IPS-15b (cell line): ENCODE measurements around the gene AP1G2.

Experiments
- H3K27me3 ChIP-seq: one replicate; pipeline ENCODE4 v1.6.1; 2013; ENCODE audit warnings: low read length; ENCODE audit not compliant: control insufficient read depth, insufficient read depth
- H3K36me3 ChIP-seq: one replicate; pipeline ENCODE4 v1.6.1; 2013; ENCODE audit warnings: low read length; ENCODE audit not compliant: control insufficient read depth, insufficient read depth
- H3K4me1 ChIP-seq: one replicate; pipeline ENCODE4 v1.6.1; 2013; ENCODE audit warnings: mild to moderate bottlenecking, low read length; ENCODE audit not compliant: control insufficient read depth, insufficient read depth
- H3K4me3 ChIP-seq: one replicate; pipeline ENCODE4 v1.5.1; 2013; ENCODE audit warnings: low read depth, low read length
- H3K9ac ChIP-seq: one replicate; pipeline ENCODE4 v1.6.1; 2013; ENCODE audit warnings: low read depth, mild to moderate bottlenecking, low read length
- H3K9me3 ChIP-seq: one replicate; pipeline ENCODE4 v1.6.1; 2013; ENCODE audit warnings: mild to moderate bottlenecking, low read length; ENCODE audit not compliant: control insufficient read depth, insufficient read depth

The AP1G2 gene

GRCh38 chr14:23559010-23559925 is 8.3 kb downstream of the AP1G2 start:
- H3K9me3 ChIP-seq = no peaks in the 10 kb centered on the region
- no peaks in the 10 kb centered on the region for H3K27me3 ChIP-seq
- H3K36me3 ChIP-seq = peaks cover 42% of the 10 kb centered on the region
- peaks cover 5% of the 10 kb centered on the region for H3K4me1 ChIP-seq
- no peak overlapping the region for H3K4me3 ChIP-seq
- no peak overlapping the region for H3K9ac ChIP-seq

- no peak overlapping the region for H3K4me3 ChIP-seq
- no peaks in the 10 kb centered on the region for H3K27me3 ChIP-seq
- peaks cover 5% of the 10 kb centered on the region for H3K4me1 ChIP-seq
- H3K9ac ChIP-seq = no peak overlapping the region
- H3K9me3 ChIP-seq = no peaks in the 10 kb centered on the region
- H3K36me3 ChIP-seq = peaks cover 41% of the 10 kb centered on the region
Measured at GRCh38 chr14:23558346-23559009, 9.1 kb downstream of the AP1G2 start.

- Histone ChIP-seq H3K36me3 (peaks cover 36% of the 10 kb centered on the region), H3K4me1 (peaks cover 5% of the 10 kb centered on the region), H3K9ac (no peak overlapping the region), H3K4me3 (no peak overlapping the region), H3K27me3 (no peaks in the 10 kb centered on the region), H3K9me3 (no peaks in the 10 kb centered on the region)
Measured at GRCh38 chr14:23557946-23558345, 9.6 kb downstream of the AP1G2 start.

- H3K27me3 ChIP-seq = no peaks in the 10 kb centered on the region
- H3K36me3 ChIP-seq = peaks cover 36% of the 10 kb centered on the region
- no peak overlapping the region for H3K4me3 ChIP-seq
- no peak overlapping the region for H3K9ac ChIP-seq
- H3K9me3 ChIP-seq = no peaks in the 10 kb centered on the region
- H3K4me1 ChIP-seq = peaks cover 5% of the 10 kb centered on the region
Measured at GRCh38 chr14:23557521-23557920, 10.1 kb downstream of the AP1G2 start.

GRCh38 chr14:23556700-23557440 is 10.7 kb downstream of the AP1G2 start:
- Histone ChIP-seq H3K4me3 (peak overlapping the region; percentile 88), H3K9ac (peak overlapping the region; percentile 78), H3K4me1 (peaks cover 7% of the 10 kb centered on the region), H3K36me3 (peaks cover 30% of the 10 kb centered on the region), H3K9me3 (no peaks in the 10 kb centered on the region), H3K27me3 (no peaks in the 10 kb centered on the region)

- H3K9ac ChIP-seq = peak within 1 kb of the TSS; percentile 78
- H3K27me3 ChIP-seq = no peaks in the 10 kb centered on the region
- H3K4me1 ChIP-seq = peaks cover 7% of the 10 kb centered on the region
- H3K4me3 ChIP-seq = peak within 1 kb of the TSS; percentile 88
- H3K36me3 ChIP-seq = peaks cover 22% of the 10 kb centered on the region
- no peaks in the 10 kb centered on the region for H3K9me3 ChIP-seq
Measured at GRCh38 chr14:23555882-23556699, 11.5 kb downstream of the AP1G2 start, which contains the start of gene THTPA. Gene THTPA (plus strand): TSS chr14:23556271. CDS start chr14:23556758, 487 bp downstream.

- Histone ChIP-seq H3K27me3 (no peaks in the 10 kb centered on the region), H3K4me3 (peak overlapping the region; percentile 88), H3K36me3 (peaks cover 18% of the 10 kb centered on the region), H3K9ac (peak overlapping the region; percentile 78), H3K4me1 (peaks cover 7% of the 10 kb centered on the region), H3K9me3 (no peaks in the 10 kb centered on the region)
Measured at GRCh38 chr14:23555533-23555881, 12.1 kb downstream of the AP1G2 start.

- Histone ChIP-seq H3K4me3 (peak within 1 kb of the TSS; percentile 88), H3K27me3 (no peaks in the 10 kb centered on the region), H3K9me3 (no peaks in the 10 kb centered on the region), H3K9ac (peak within 1 kb of the TSS; percentile 76), H3K4me1 (peaks cover 39% of the 10 kb centered on the region), H3K36me3 (no peaks in the 10 kb centered on the region)
Measured at GRCh38 chr14:23551266-23552028, 16.1 kb downstream of the AP1G2 start, which contains the start of gene ZFHX2. Gene ZFHX2 (minus strand): TSS chr14:23551765. CDS start chr14:23535325, 16,440 bp downstream.

GRCh38 chr14:23550812-23551265 is 16.8 kb downstream of the AP1G2 start:
- peak overlapping the region; percentile 88 for H3K4me3 ChIP-seq
- H3K4me1 ChIP-seq = peaks cover 44% of the 10 kb centered on the region
- H3K9ac ChIP-seq = peak overlapping the region; percentile 76
- H3K9me3 ChIP-seq = no peaks in the 10 kb centered on the region
- H3K36me3 ChIP-seq = no peaks in the 10 kb centered on the region
- H3K27me3 ChIP-seq = no peaks in the 10 kb centered on the region

- H3K4me3 ChIP-seq = peak overlapping the region; percentile 88
- H3K4me1 ChIP-seq = peaks cover 48% of the 10 kb centered on the region
- no peaks in the 10 kb centered on the region for H3K36me3 ChIP-seq
- no peaks in the 10 kb centered on the region for H3K9me3 ChIP-seq
- H3K9ac ChIP-seq = peak overlapping the region; percentile 76
- no peaks in the 10 kb centered on the region for H3K27me3 ChIP-seq
Measured at GRCh38 chr14:23550131-23550811, 17.3 kb downstream of the AP1G2 start.
